Measurements from ENCODE around the gene QSER1.

DNA sequence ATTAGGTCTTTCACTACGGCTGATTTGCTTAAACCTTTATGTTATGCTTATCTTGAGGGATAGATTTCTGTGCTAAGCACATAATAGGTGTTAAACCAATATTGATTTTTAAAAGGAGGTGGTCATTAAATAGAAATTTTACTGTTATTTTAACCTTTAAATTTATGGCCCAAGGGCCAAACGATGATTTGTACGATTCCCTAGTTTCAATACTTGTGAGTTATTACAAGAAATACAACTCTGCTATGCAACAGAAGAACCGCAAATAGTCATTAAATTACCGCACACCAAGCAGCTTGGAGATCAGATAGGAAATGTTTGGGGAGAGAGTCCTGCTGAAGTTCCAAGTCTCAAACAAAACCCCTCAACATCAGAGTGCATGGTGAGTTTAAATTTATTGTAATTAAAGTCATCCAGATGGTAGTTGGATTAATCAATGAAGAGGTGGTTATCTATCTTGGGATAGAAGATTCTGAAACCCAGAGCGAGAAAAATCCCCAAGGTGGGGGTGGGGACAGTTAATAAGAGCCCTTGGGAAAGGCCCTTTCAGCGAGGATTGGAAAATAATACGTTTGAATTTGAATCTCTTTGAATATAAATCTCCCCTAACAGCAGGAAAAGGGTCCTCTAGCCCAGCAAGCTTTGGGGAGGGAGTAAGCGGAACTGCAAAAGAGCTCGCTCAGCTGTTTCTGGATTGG lies 805 bp upstream of the QSER1 start:
- TF ChIP-seq, protein P1, sequence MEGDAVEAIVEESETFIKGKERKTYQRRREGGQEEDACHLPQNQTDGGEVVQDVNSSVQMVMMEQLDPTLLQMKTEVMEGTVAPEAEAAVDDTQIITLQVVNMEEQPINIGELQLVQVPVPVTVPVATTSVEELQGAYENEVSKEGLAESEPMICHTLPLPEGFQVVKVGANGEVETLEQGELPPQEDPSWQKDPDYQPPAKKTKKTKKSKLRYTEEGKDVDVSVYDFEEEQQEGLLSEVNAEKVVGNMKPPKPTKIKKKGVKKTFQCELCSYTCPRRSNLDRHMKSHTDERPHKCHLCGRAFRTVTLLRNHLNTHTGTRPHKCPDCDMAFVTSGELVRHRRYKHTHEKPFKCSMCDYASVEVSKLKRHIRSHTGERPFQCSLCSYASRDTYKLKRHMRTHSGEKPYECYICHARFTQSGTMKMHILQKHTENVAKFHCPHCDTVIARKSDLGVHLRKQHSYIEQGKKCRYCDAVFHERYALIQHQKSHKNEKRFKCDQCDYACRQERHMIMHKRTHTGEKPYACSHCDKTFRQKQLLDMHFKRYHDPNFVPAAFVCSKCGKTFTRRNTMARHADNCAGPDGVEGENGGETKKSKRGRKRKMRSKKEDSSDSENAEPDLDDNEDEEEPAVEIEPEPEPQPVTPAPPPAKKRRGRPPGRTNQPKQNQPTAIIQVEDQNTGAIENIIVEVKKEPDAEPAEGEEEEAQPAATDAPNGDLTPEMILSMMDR (IDR thresholded peaks at IDR 0.05; ENCODE audit: insufficient read depth, low read length, poor library complexity, severe bottlenecking): no peak
- no peak for TF ChIP-seq EZH2phosphoT487 (conservative IDR thresholded peaks at IDR 0.05; ENCODE audit: low read length)

All from SU-DHL-6 (cell line).